GM12864 (cell line): ENCODE measurements around the gene IQUB.
A peak's percentile ranks its signal among the peaks of the same experiment; 100 is the strongest.

Experiments
- DNase-seq: peaks from one replicate; pipeline ENCODE4 v3.0.0-alpha.2; 2011; ENCODE audit warnings: low read depth
- H3K4me3 ChIP-seq: 2 replicates; pipeline ENCODE4 v1.5.1; 2011; ENCODE audit warnings: mild to moderate bottlenecking, low read depth, low read length, control low read depth
- CTCF ChIP-seq: IDR thresholded peaks from 2 replicates; pipeline ENCODE4 v1.5.1; 2011; ENCODE audit warnings: low read depth, mild to moderate bottlenecking, moderate library complexity, low read length, control low read depth, inconsistent platforms; ENCODE audit errors: missing control alignments

Gene IQUB

GRCh38 chr7:123502201-123502600 lies 32.2 kb downstream of the IQUB start:
- no peak overlapping the region for H3K4me3 ChIP-seq
- no peak for TF ChIP-seq CTCF
- no peak for DNase-seq

- no peak overlapping the region for H3K4me3 ChIP-seq
- no peak for DNase-seq
Measured at GRCh38 chr7:123500878-123501489, 33.4 kb downstream of the IQUB start.

GRCh38 chr7:123499211-123499970 lies 35.0 kb downstream of the IQUB start:
- H3K4me3 ChIP-seq, result no peak overlapping the region
- DNase-seq, result no peak
- no peak for TF ChIP-seq CTCF

More at GRCh38 chr7:123500878-123501489, 33.4 kb downstream of the IQUB start:
- no peak for TF ChIP-seq CTCF

- TF ChIP-seq CTCF, result no peak
- no peak for DNase-seq
- H3K4me3 ChIP-seq, result no peak overlapping the region
Measured at GRCh38 chr7:123498601-123499000, 35.8 kb downstream of the IQUB start.

GRCh38 chr7:123498031-123498430 lies 36.4 kb downstream of the IQUB start:
- TF ChIP-seq CTCF, result no peak
- no peak for DNase-seq

GRCh38 chr7:123494193-123494796 lies 40.1 kb downstream of the IQUB start:
- TF ChIP-seq CTCF, result peak; percentile 44
- no peak overlapping the region for H3K4me3 ChIP-seq
- DNase-seq, result no peak

More at GRCh38 chr7:123498031-123498430, 36.4 kb downstream of the IQUB start:
- no peak overlapping the region for H3K4me3 ChIP-seq
